Measurements from ENCODE around the gene PRKCB.
"Not testable (repeated sequence)": the region's sequence is repeated elsewhere in the genome, so short reads cannot be mapped to it uniquely, and the experiment has no call there.

The PRKCB gene

DNA sequence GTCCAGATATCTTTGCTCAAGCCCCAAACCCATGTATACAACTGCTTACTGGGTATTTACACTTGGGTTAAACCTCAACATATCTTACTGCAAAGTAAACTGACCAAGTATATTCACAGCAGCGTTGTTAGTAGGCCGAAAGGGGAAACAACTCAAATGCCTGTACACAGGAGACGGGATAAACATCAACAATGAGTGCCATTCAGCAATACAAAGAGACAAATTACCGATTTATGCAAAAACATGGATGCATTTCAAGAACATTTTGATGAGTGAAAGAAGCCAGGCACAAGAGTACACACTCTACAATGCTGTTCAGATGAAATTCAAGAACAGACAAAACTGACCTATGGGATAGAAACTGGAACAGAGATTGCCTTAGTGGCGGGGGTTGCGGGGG, 284.0 kb downstream of the PRKCB start:
- DNase-seq (ENCODE audit: low read depth in 2 of 3, low spot score in 2 of 3), result no peak

DNA sequence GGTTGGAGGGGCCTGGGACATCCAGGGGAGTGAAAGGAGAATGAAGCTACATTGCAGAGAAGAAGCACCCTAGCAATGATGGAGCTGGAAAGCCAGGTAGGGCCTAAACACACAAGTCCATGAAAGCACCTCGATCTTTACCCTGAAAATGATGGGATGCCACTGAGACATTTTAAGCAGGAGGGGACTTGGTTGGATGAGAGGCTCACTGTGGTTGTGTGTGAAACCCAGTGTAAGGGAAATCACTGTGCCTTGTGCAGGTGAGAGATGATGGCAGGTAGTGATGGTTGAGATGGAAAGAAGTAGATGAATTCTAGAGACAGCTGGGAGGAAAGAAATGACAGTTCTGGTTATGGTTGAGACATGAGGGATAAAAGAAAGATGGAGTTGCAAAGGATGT, 287.5 kb downstream of the PRKCB start:
- no peak for DNase-seq (ENCODE audit: low read depth in 2 of 3, low spot score in 2 of 3)

DNA sequence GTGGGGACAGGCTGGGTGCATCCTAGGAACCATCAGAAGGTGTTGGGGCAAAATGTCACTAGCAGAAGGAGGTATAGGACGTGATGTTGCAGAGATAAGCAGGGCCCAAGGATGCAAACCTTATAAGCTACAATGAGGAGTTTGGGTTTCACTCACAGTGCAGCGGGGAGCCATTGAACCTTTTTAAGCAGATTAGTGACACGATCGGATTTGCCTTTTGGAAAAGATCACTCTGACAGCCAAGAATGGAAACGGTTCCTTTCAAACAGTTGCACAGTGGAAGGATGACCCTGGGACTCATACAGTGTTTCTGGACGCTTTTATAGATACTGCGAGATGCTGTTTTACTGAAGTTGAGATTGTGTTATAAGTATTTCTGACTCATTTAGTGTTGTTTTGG, 288.5 kb downstream of the PRKCB start:
- DNase-seq (ENCODE audit: low read depth in 2 of 3, low spot score in 2 of 3), result no peak

DNA sequence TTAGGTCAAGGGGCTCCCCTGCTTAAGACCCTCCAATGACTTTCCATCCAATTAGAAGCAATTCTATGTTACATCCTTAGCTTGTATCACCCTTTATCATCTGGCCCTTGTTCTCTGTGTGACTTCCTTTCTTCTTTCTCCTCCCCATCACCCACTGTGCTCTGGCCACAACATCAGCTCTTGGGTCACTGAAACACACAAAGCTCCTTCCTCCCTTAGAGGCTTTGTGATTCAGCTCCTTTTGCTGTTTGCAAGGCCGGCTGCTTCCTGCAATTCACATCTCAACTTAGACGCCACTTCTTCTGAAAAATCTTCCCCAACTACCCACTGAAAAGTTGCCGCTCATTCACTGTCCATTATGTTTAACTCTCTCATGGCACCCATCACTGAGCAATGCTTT, 289.4 kb downstream of the PRKCB start:
- DNase-seq (ENCODE audit: low read depth in 2 of 3, low spot score in 2 of 3), result no peak

DNA sequence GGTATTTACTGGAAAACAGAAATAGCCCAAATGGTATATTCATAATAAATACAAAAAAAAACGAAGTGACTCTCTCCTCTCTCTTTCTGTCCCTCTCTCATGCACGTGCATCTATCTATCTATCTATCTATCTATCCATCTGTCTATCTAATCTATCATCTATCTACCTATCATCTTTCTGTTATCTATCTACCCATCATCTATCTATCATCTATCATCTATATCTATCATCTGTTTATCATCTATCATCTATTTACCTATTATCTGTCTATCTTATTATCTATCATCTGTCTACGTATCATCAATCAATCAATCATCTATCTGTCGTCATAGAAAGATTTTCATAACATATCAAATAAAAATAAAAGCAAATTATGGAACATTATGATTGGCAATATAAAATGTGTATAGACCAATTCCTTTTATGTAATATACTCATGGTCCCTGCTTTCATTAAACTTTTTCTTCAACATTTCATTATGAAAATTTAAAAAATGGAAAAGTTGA, 293.7 kb downstream of the PRKCB start:
- no peak for DNase-seq (ENCODE audit: low read depth in 2 of 3, low spot score in 2 of 3)

DNA sequence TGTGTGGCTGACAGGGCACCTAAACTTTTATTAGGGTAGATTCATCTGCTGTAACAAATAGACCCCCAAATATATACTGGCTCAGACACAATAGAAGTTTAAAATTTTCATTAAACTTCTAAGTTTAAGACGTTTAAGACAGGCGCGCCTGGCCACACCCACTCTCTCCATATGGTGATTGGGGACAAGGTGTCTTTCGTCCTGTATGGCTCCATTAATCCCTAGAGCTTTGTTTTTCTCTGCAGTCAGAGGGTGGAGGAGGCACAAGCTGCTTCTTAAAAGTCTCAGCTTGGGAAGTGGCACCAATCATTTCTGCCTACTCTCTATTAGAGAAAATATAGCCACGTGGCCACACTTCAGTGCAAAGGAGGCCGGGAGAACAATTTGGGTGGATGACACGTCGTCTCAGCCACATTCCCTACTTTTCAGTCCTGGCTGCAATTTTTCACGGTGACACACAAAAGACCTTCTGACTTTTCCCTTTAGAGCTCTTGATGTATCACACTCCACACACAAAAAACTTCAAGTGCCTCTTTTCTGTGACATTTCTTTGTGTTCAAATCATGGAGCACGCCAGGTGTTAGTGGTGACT, 294.8 kb downstream of the PRKCB start:
- DNase-seq (ENCODE audit: low read depth in 2 of 3, low spot score in 2 of 3), result no peak

DNA sequence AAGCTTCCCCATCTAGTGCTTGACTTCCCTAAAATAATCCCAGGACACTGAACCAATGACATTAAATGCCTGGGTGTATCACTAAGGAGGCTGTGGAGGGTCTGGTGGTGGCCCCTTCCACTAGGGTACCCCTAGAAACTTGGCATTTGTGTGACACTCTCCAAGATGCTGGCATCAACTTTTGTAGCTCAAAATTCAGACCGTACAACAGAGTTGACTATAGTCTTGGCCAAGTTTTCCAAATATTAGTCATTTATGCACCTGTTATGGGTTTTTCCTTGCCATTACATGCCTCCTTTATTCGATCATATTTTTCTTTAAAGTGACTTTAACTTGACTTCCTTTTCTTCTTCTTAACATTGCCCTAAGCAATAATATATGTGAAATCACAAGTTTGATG, 295.5 kb downstream of the PRKCB start:
- no peak for DNase-seq (ENCODE audit: low read depth in 2 of 3, low spot score in 2 of 3)

DNA sequence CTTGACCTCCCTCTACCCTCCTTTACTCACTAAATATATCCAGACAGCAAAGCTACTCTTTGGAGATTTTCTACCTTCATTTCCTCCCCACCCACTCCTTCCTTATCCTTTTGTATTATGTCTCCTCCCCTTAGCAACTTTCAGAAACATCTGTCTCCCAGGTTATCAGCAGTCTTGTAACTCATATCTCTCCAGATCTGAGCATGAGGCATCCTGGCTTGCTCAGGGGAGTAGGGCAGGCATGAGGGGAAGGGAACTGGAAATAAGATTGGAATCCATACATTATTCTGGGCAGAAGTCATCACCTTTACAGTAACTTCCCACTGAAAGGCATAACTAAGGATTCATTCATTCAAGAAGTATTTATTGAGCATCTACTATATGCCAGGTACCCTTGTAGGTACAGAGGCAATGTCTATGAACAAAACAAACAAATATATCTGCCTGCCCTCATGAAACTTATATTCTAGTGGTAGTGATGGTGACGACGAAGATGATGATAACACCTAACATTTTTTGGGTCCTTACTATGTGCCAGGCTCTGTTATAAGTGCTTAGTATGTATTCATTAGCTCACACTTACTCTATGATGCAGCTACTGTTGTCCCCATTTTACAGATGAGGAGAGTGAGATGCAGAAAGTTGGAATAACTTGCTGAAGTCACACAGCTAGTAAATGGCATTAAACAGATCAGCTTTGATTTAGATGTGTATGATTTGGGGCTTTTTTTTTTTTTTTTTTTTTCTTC, 296.4 kb downstream of the PRKCB start:
- DNase-seq (ENCODE audit: low read depth in 2 of 3, low spot score in 2 of 3), result no peak

DNA sequence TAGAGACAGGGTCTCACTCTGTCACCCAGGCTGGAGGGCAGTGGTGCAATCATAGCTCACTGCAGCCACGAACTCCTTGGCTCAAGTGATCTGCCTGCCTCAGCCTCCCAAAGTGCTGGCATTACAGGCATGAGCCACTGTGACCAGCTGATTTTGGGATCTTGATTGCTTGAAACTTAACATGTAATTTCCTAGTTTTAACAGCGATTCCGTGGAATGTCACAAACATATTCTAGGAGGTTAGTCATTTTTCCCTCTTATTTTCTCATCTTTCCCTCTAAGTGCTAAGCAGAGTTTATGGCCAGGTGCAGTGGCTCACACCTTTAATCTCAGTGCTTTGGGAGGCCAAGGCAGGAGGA, 297.0 kb downstream of the PRKCB start:
- no peak for DNase-seq (ENCODE audit: low read depth in 2 of 3, low spot score in 2 of 3)

DNA sequence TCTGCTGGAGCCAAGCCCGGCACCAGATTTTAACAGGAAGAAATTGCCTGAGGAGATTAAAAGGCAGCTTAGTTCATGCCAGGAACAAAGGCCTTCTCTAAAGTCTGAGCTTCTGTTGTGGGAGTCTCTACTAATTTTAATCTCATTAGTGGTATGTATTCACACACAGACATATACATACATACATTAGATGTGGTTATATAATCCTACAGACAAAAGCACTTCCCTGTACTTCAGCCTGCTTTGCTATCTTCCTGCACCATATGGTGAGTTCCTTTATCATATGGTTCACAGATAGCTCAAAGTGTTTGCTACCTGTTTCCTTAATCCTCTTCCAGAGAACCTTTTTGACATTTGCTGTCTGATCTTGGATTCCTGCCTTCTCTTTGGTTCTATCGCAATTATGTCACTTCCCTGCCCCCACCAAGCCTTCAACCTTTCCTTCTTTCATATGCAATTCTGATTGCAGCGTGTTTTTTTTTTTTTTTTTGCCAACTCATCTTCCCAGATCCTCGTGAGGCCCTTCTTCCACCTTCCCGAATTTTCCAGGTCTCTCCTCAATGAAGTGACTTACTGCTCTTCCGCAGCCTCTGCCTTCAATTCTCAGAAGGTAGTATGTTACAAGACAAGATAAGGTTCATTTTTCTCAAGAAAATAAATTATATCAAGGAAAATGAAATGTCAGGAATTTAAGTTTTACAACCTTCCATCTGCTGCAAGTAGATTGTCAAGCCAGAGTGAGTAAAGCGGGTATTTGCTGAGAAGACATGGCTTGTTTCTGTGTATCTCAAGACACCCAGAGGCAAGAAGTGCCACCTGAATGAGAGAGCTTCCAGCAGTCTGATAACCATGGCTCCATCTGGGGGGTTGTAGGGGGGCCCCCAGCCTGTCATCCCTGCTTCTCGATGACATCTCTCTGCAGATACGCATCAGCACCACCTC, 300.1 kb downstream of the PRKCB start:
- no peak for DNase-seq (ENCODE audit: low read depth in 2 of 3, low spot score in 2 of 3)

DNA sequence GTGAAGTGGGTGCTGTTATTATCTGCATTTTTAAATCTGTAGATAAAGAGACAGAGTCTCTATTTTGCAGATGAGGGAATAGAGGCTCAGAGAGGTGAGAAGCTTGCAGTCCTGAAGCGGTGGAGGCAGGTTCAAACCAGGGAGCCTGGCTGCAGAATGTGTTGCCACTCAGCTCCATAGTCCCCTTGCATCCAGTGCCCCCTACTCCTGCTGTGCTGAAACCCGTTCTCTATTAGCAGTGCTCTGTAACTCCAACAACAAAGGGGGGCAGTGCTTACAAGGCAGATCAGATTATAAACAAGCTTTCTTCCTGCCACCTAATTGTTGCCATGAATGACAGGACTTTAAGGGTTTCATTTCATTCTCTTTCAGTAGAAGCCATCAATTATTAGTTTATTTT, 302.2 kb downstream of the PRKCB start:
- no peak for DNase-seq (ENCODE audit: low read depth in 2 of 3, low spot score in 2 of 3)

DNA sequence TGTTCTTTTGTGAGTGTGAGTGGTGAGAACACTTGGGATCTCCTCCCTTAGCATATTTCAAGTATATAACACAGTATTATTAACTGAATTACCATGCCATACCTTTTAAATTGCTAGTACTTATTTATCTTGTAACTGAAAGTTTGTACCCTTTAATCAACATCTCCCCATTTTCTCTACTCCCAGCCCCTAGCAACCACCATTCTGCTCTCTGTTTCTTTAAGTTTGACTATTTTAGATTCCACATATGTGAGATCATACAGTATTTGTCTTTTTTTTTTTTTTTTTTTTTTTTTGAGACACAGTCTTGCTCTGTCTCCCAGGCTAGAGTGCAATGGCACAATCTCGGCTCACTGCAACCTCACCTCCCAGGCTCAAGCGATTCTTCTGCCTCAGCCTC, 302.8 kb downstream of the PRKCB start:
- no peak for DNase-seq (ENCODE audit: low read depth in 2 of 3, low spot score in 2 of 3)

DNA sequence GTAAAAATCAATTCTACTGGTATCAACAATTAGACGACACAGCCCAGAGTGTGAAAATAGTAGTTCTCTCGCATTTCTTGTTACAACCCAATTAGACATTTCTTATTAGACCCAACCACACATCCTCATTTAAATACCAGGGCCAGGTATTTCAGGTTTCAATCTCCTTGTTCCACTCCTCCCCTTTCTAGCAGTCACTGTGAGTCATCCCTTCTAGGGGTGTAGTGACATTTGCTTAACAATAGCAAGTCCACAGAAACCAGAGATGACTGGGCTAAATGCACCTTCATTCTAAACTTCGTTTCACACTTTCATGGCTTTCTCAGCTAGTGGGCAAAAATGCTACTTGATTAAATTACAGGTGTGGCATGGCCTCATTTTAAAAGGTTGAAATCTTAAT, 303.5 kb downstream of the PRKCB start:
- DNase-seq (ENCODE audit: low read depth in 2 of 3, low spot score in 2 of 3), result no peak

DNA sequence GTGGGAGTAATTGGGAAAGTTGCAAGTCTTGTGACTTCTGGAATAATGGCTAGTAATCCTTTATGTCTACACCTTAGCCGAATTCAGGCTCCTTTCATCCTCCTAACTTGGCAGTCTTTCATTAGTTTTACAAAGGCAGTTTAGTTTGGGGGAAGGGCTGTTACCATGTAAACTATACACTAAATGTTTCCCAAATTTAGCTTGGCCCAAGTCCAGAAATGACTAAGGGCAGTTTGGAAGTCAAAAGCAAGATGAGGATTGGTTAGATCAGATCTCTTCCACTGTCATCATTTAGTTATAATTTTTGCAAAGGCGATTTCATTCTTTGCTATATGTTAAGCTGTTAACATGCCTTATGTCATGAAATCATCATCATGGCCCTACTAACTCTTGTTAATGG, 304.9 kb downstream of the PRKCB start:
- DNase-seq (ENCODE audit: low read depth in 2 of 3, low spot score in 2 of 3), result no peak

DNA sequence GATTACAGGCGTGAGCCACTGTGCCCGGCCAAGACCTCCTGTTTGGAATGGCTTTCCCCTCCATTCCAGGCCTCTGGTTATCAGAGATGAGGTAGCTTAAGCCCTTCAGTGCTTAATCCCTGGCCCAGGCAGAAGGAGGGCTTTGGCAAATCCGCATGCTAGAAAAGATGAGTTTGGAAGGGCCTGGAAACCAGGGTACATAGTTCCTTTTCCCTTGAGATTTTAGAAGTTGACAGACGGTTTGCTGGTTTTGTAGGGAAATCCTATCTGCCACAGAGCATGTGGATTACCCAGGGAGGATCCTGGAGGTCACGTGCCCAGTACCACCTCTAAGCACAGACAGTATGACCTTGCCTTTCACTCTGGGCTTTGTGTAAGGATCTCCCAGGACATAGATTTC, 305.7 kb downstream of the PRKCB start:
- no peak for DNase-seq (ENCODE audit: low read depth in 2 of 3, low spot score in 2 of 3)

DNA sequence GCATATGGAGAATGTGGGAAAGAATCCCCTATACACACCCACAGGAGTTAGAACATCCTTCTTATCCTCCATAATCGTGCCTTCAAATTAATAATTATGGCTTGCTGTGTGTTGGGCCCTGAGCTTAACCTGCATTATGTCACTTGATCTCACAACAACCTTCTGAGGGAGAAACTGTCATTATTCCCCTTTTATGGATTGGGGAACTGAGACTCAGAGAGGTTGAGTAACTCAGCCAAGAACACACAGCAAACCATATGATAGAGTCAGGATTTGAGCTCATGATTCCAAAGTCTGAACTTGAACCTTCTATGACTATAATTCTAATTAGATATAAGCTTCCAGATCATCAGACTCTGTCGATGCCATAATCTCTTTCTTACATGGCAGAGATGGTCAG, 306.1 kb downstream of the PRKCB start:
- DNase-seq (ENCODE audit: low read depth in 2 of 3, low spot score in 2 of 3), result no peak

DNA sequence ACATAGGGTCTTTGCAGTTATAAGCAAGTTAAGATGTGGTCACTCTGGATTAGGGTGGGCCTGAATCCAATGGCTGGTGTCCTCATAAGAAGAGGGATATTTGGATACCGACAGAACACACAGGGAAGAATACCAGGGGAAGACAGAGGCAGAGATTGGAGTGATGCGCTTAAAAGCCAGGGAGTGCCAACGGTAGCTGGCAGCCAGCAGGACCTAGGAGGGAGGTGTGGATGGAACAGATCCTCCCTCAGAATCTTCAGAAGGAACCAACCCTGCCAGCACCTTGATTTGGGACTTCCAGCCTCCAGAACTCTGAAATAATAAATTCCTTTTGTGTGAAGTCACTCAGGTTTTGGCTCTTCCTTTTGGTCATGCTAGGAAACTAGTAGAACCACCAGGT, 310.1 kb downstream of the PRKCB start:
- no peak for DNase-seq (ENCODE audit: low read depth in 2 of 3, low spot score in 2 of 3)

DNA sequence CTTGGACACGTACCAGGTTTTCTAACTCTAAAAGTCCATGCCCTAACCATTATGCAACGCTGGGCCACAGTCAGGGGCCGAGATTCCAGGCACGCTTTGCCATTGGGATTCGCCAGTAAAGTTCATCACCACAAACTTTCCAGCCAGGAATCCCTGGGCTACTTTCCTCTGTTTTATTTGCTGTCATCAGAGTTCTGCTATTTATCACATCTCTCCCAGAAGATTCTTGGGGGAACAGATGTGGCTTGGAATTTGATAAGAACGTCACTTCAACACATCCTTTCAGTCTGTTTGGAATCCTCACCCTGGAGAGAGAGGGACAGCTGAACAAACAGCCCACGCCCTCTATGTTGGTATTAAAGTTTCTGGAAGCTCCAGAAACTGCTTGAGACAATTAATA, 310.7 kb downstream of the PRKCB start:
- no peak for DNase-seq (ENCODE audit: low read depth in 2 of 3, low spot score in 2 of 3)

DNA sequence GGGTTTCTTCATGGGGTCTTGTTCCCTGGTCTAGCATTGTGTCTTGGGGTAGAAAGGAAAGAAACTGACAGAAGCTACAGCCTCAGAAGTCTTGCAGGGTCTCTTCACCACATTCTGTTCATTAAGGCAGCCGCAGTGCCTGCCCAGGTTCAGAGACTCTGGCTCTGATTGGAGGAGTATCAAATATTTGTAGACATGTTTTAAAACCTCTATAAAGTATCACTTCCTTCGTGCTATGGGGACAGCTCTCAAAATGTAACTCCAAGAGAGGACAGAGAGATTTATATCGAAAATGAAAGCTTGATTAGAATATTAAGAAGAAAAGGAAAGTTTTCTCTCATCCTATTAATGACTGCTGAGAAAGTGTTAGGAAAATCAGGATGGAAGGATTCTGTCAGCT, 313.3 kb downstream of the PRKCB start:
- DNase-seq (ENCODE audit: low read depth in 2 of 3, low spot score in 2 of 3), result no peak

DNA sequence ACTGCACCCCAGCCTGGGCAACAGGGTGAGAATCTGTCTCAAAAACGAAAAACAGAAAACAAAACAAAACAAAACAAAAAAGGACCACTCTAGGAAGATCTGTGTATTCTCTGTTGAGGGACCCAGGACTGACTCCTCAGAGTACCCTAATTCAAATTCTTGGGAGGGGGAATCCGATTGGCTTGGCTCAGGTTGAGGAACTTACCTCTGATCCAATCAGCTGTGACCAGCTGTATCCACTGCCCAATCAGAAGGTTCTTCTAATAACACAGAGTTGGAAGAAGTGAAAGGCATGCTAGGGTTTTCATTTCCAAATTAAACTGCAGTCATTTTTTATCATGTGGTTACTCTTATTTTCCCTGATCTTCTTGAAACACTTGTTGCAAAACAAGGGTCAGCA, 314.5 kb downstream of the PRKCB start:
- no peak for DNase-seq (ENCODE audit: low read depth in 2 of 3, low spot score in 2 of 3)

DNA sequence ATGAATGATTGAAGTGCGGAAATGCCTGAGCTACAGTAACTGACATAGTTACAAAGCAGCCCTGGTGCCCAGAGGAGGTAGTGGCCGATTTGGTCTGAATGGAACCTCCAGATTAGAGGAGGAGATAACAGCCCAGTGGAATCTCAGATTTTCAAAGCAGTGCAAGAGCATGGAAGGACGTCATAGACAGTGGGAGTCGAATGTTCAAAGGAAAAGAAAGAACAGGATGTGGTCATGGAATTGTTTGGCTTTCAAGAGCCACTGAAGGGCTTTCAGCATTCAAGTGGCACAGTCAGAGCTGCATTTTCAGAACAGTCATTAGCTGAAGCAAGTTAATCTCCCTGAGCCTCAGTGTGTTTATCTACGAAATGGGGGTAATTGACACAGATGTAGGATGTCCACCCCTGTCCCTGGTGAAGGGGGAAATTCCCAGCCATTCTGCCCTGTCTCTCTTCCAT, 315.7 kb downstream of the PRKCB start:
- DNase-seq (ENCODE audit: low read depth in 2 of 3, low spot score in 2 of 3), result no peak

DNA sequence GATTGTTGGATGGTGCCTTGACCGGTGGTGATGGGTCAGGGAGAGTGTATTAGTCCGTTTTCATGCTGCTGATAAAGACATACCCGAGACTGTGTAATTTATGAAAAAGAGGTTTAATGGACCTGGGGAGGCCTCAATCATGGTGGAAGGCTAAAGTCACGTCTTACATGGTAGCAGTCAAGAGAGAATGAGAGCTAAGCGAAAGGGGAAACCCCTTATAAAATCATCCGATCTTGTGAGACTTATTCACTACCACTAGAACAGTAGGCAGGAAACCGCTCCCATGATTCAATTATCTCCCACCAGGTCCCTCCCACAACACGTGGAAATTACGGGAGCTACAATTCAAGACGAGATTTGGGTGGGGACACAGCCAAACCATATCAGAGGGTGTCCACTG, 316.3 kb downstream of the PRKCB start:
- not testable (repeated sequence) for DNase-seq (ENCODE audit: low read depth in 2 of 3, low spot score in 2 of 3)

All from activated CD8-positive, alpha-beta memory T cell treated with anti-CD3 and anti-CD28 coated beads for 48 hours (primary cell).